NK-92 treated with Interleukin-12 subunit alpha and Interleukin-12 subunit beta, amount 100 ng/mL, for 24 hours (cell line): ENCODE measurements around the gene SLC12A8.

Experiments
- DNase-seq: peaks from one replicate; lab custom pipeline; 2025; lab: John Stamatoyannopoulos, UW

SLC12A8 gene

GRCh38 chr3:125073390-125073905, 139.1 kb downstream of the SLC12A8 start:
- DNase-seq, result no peak

GRCh38 chr3:125072749-125073389, 139.7 kb downstream of the SLC12A8 start:
- no peak for DNase-seq

GRCh38 chr3:125072301-125072700, 140.2 kb downstream of the SLC12A8 start:
- DNase-seq, result no peak

GRCh38 chr3:125069968-125070745, 142.4 kb downstream of the SLC12A8 start:
- no peak for DNase-seq

GRCh38 chr3:125069452-125069851, 143.1 kb downstream of the SLC12A8 start:
- no peak for DNase-seq

- DNase-seq, result no peak
These were observed 144.3 kb downstream of the SLC12A8 start for GRCh38 chr3:125068265-125068664.

GRCh38 chr3:125067225-125067624, 145.3 kb downstream of the SLC12A8 start:
- no peak for DNase-seq

- no peak for DNase-seq
These were observed 149.5 kb downstream of the SLC12A8 start for GRCh38 chr3:125062904-125063618.

GRCh38 chr3:125061646-125062045, 150.9 kb downstream of the SLC12A8 start:
- DNase-seq, result no peak

- no peak for DNase-seq
These were observed 151.4 kb downstream of the SLC12A8 start for GRCh38 chr3:125061170-125061569.

GRCh38 chr3:125059488-125060245, 152.9 kb downstream of the SLC12A8 start:
- no peak for DNase-seq

- DNase-seq, result no peak
These were observed 153.6 kb downstream of the SLC12A8 start for GRCh38 chr3:125058959-125059358.

GRCh38 chr3:125058529-125058928, 154.0 kb downstream of the SLC12A8 start:
- DNase-seq, result no peak

GRCh38 chr3:125057186-125057850, 155.2 kb downstream of the SLC12A8 start:
- no peak for DNase-seq

- DNase-seq, result peak; percentile 72
These were observed 156.4 kb downstream of the SLC12A8 start, which contains the start of gene HEG1 for GRCh38 chr3:125055913-125056745. HEG1 (minus strand) TSS chr3:125055997; CDS start chr3:125055890, 107 bp downstream.

- DNase-seq, result no peak
These were observed 157.1 kb downstream of the SLC12A8 start for GRCh38 chr3:125055331-125055912.

GRCh38 chr3:125054449-125055329, 157.9 kb downstream of the SLC12A8 start:
- peak; percentile 28 for DNase-seq

GRCh38 chr3:125054062-125054448, 158.5 kb downstream of the SLC12A8 start:
- no peak for DNase-seq

- DNase-seq, result no peak
These were observed 159.2 kb downstream of the SLC12A8 start for GRCh38 chr3:125053304-125053699.
